Neural crest cell (in vitro differentiated cells): ENCODE results near the gene GPR152. TPM values are rescaled to one million over a fixed set of nuclear protein-coding genes. Genes with fewer than 3 reads are reported as not detected.
A peak's percentile ranks its signal among the peaks of the same experiment; 100 is the strongest.

Source experiments
- DNase-seq: peaks from one replicate; pipeline ENCODE4 v3.0.0; 2021; ENCODE audit warnings: low read depth, mixed read lengths, low spot score
- H3K27ac Mint-ChIP-seq: one replicate; pipeline ENCODE4 v1.8.0; 2021; ENCODE audit warnings: mild to moderate bottlenecking, mixed read lengths; ENCODE audit not compliant: unreplicated experiment
- H3K27me3 Mint-ChIP-seq: 2 replicates; pipeline ENCODE4 v1.8.0; 2021; ENCODE audit warnings: low read depth, mild to moderate bottlenecking, mixed read lengths
- H3K36me3 Mint-ChIP-seq: 2 replicates; pipeline ENCODE4 v1.8.0; 2021; ENCODE audit warnings: low read depth, mild to moderate bottlenecking, mixed read lengths
- H3K4me1 Mint-ChIP-seq: 2 replicates; pipeline ENCODE4 v1.8.0; 2021; ENCODE audit warnings: mixed read lengths
- H3K4me3 Mint-ChIP-seq: one replicate; pipeline ENCODE4 v1.8.0; 2021; ENCODE audit warnings: mild to moderate bottlenecking, mixed read lengths
- H3K9me3 Mint-ChIP-seq: 2 replicates; pipeline ENCODE4 v1.8.0; 2021; ENCODE audit warnings: mixed read lengths
- CTCF ChIP-seq: fragments of 200-600 bp; sonication (generic); conservative IDR thresholded peaks from 2 replicates; pipeline ENCODE4 v1.5.0; 2021; ENCODE audit warnings: antibody characterized with exemption, mild to moderate bottlenecking
- total RNA-seq: library from RNA; stranded (reverse); gene quantifications from 2 replicates; pipeline ENCODE4 v1.2.1, GENCODE V29; 2021

The GPR152 gene
- total RNA-seq, 1 donor from 2014 or later = not detected

- no peak for DNase-seq
- Mint-ChIP-seq H3K27me3 (no peaks in the 10 kb centered on the region), H3K27ac (no peak overlapping the region), H3K4me3 (no peak overlapping the region), H3K4me1 (peaks cover 10% of the 10 kb centered on the region), H3K9me3 (no peaks in the 10 kb centered on the region), H3K36me3 (peaks cover 4% of the 10 kb centered on the region)
- TF ChIP-seq CTCF = no peak
Observed at GRCh38 chr11:67493548-67494370, 41.2 kb upstream of the GPR152 start.

- H3K27ac Mint-ChIP-seq = no peak overlapping the region
- no peaks in the 10 kb centered on the region for H3K9me3 Mint-ChIP-seq
- H3K4me1 Mint-ChIP-seq = peaks cover 10% of the 10 kb centered on the region
- TF ChIP-seq CTCF = no peak
- no peaks in the 10 kb centered on the region for H3K27me3 Mint-ChIP-seq
- H3K36me3 Mint-ChIP-seq = peaks cover 4% of the 10 kb centered on the region
- H3K4me3 Mint-ChIP-seq = no peak overlapping the region
- no peak for DNase-seq
Observed at GRCh38 chr11:67492801-67493547, 40.4 kb upstream of the GPR152 start.

GRCh38 chr11:67492069-67492727, 39.7 kb upstream of the GPR152 start:
- Mint-ChIP-seq H3K4me3 (no peak overlapping the region), H3K36me3 (peaks cover 4% of the 10 kb centered on the region), H3K4me1 (peaks cover 10% of the 10 kb centered on the region), H3K27ac (no peak overlapping the region), H3K27me3 (no peaks in the 10 kb centered on the region), H3K9me3 (no peaks in the 10 kb centered on the region)
- no peak for DNase-seq
- no peak for TF ChIP-seq CTCF

GRCh38 chr11:67491276-67492068, 38.9 kb upstream of the GPR152 start:
- TF ChIP-seq CTCF = no peak
- H3K36me3 Mint-ChIP-seq = peaks cover 4% of the 10 kb centered on the region
- no peaks in the 10 kb centered on the region for H3K27me3 Mint-ChIP-seq
- no peaks in the 10 kb centered on the region for H3K9me3 Mint-ChIP-seq
- H3K4me3 Mint-ChIP-seq = peak overlapping the region; percentile 27
- peaks cover 10% of the 10 kb centered on the region for H3K4me1 Mint-ChIP-seq
- no peak overlapping the region for H3K27ac Mint-ChIP-seq
- no peak for DNase-seq

GRCh38 chr11:67490727-67491065, 38.2 kb upstream of the GPR152 start:
- H3K4me3 Mint-ChIP-seq = no peak overlapping the region
- DNase-seq = no peak
- H3K36me3 Mint-ChIP-seq = peaks cover 4% of the 10 kb centered on the region
- H3K4me1 Mint-ChIP-seq = peaks cover 16% of the 10 kb centered on the region
- no peak for TF ChIP-seq CTCF
- H3K9me3 Mint-ChIP-seq = no peaks in the 10 kb centered on the region
- H3K27ac Mint-ChIP-seq = no peak overlapping the region
- no peaks in the 10 kb centered on the region for H3K27me3 Mint-ChIP-seq
